ENCODE measurements around the gene UVRAG.

DNA sequence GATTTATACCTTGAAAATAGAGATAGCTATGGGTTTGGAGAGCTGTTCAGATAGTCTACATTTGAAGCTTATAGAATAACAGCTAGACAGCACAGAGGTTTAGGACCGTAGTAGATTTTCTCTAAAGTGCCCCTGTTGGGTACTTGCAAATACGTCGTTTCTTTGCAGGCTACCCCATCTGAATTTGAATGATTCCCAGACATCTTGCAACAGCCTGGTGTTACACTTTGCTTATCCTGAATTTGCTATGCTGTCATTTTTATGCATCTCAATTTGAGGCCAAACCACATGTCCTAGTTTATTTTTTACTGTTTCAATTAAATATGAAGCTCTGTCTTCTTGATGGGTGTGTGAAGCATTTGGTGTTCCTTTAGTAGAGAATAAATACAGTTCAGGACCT lies 249.2 kb downstream of the UVRAG start:
- TF ChIP-seq, protein P1, sequence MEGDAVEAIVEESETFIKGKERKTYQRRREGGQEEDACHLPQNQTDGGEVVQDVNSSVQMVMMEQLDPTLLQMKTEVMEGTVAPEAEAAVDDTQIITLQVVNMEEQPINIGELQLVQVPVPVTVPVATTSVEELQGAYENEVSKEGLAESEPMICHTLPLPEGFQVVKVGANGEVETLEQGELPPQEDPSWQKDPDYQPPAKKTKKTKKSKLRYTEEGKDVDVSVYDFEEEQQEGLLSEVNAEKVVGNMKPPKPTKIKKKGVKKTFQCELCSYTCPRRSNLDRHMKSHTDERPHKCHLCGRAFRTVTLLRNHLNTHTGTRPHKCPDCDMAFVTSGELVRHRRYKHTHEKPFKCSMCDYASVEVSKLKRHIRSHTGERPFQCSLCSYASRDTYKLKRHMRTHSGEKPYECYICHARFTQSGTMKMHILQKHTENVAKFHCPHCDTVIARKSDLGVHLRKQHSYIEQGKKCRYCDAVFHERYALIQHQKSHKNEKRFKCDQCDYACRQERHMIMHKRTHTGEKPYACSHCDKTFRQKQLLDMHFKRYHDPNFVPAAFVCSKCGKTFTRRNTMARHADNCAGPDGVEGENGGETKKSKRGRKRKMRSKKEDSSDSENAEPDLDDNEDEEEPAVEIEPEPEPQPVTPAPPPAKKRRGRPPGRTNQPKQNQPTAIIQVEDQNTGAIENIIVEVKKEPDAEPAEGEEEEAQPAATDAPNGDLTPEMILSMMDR (IDR thresholded peaks at IDR 0.05), result no peak
- TF ChIP-seq POLR2A (IDR thresholded peaks at IDR 0.05), result no peak
